ENCODE data around the gene SMURF1.

- TF ChIP-seq CTCF (conservative IDR thresholded peaks at IDR 0.05 in 1 of 2, IDR thresholded peaks at IDR 0.05 in 1 of 2; ENCODE audit: low read depth in 1 of 2, low read length in 2 of 2) (no peak), EZH2 (IDR thresholded peaks at IDR 0.05; ENCODE audit: low read length, missing control alignments) (no peak)
These were observed 82.7 kb downstream of the SMURF1 start for GRCh38 chr7:99061001-99061776.
